ENCODE measurements around the gene CD93. TPM values are rescaled to one million over a fixed set of nuclear protein-coding genes. Genes with fewer than 3 reads are reported as not detected.

The CD93 gene
- total RNA-seq, 4 donors from 2014 or later, result 17.3 to 22.2 (median 21.1) TPM

DNA sequence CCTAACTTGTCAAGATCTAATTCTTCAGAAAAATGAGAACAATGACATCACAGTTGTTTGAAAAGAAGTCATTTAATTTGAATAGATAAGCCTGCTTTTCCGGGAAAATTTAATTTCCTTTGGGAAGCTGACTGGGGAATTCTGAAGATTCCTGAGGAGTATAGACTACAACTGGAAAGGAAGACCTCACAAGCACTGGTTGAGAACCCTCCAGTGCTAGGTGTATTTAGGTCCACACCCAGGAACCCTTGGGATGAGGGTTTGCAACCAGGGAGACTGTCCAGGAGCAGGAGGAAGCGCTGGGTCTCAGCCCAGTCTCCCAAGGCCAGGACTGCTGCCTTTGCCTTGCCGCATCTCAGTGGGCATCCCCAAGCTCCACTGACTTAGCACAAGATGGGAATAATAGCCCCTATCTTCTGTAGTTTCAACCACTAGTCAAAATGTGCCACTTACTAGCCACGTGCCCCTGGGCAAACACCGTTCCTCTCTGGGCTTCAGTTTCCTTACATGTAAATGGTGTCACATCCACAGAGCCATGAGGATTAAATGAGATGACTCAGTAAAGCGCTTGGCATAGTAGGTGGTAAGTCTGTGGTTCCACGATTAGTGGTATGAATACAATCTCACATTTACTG is 6.9 kb upstream of the CD93 start:
- in situ Hi-C loops (cut with MboI; ENCODE audit: low sequenced_read_pairs in 4 of 4), result no loop called here
- TF ChIP-seq, protein P1, sequence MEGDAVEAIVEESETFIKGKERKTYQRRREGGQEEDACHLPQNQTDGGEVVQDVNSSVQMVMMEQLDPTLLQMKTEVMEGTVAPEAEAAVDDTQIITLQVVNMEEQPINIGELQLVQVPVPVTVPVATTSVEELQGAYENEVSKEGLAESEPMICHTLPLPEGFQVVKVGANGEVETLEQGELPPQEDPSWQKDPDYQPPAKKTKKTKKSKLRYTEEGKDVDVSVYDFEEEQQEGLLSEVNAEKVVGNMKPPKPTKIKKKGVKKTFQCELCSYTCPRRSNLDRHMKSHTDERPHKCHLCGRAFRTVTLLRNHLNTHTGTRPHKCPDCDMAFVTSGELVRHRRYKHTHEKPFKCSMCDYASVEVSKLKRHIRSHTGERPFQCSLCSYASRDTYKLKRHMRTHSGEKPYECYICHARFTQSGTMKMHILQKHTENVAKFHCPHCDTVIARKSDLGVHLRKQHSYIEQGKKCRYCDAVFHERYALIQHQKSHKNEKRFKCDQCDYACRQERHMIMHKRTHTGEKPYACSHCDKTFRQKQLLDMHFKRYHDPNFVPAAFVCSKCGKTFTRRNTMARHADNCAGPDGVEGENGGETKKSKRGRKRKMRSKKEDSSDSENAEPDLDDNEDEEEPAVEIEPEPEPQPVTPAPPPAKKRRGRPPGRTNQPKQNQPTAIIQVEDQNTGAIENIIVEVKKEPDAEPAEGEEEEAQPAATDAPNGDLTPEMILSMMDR (IDR thresholded peaks at IDR 0.05 in 4 of 5, conservative IDR thresholded peaks at IDR 0.05 in 1 of 5), result no peak
- TF ChIP-seq POLR2A (IDR thresholded peaks at IDR 0.05), result no peak
- Histone ChIP-seq H3K4me1 (peaks cover 20 to 23% of the 10 kb centered on the region in 2 donors), H3K27ac (peak overlapping the region; percentile 57 to 88 (median 68)), H3K4me3 (no peak overlapping the region), H3K27me3 (no peaks in the 10 kb centered on the region), H3K36me3 (no peaks in the 10 kb centered on the region), H3K9me3 (no peaks in the 10 kb centered on the region)
- peak in 1 of 2 donors; percentile 36 for ATAC-seq
- intact Hi-C loops (cut with DNase I; ENCODE audit: low total_unique reads), result loop anchor here (5.0 kb wide), 1 partner anchor 41 kb away; no protein-coding TSS in a partner anchor
- no peak for DNase-seq

GRCh38 chr20:23092384-23092756 is 6.2 kb upstream of the CD93 start:
- DNase-seq (no peak), ATAC-seq (peak in 1 of 2 donors; percentile 76)
- H3K4me1 ChIP-seq, result peaks cover 23 to 26% of the 10 kb centered on the region in 2 donors
- no peak overlapping the region for H3K4me3 ChIP-seq
- in situ Hi-C loops (cut with MboI; ENCODE audit: low sequenced_read_pairs in 4 of 4) (no loop called here), intact Hi-C loops (cut with DNase I; ENCODE audit: low total_unique reads) (loop anchor here (5.0 kb wide), 1 partner anchor 40 kb away; no protein-coding TSS in a partner anchor)
- no peaks in the 10 kb centered on the region for H3K36me3 ChIP-seq
- H3K27me3 ChIP-seq, result no peaks in the 10 kb centered on the region
- TF ChIP-seq POLR2A (IDR thresholded peaks at IDR 0.05), result no peak
- TF ChIP-seq, protein P1 (IDR thresholded peaks at IDR 0.05 in 4 of 5, conservative IDR thresholded peaks at IDR 0.05 in 1 of 5), result no peak
- no peaks in the 10 kb centered on the region for H3K9me3 ChIP-seq
- peak overlapping the region; percentile 57 to 88 (median 68) for H3K27ac ChIP-seq

- TF ChIP-seq, protein P1 (IDR thresholded peaks at IDR 0.05 in 4 of 5, conservative IDR thresholded peaks at IDR 0.05 in 1 of 5), result no peak
- TF ChIP-seq POLR2A (IDR thresholded peaks at IDR 0.05), result no peak
- intact Hi-C loops (cut with DNase I; ENCODE audit: low total_unique reads) (loop anchor here (5.0 kb wide), 1 partner anchor 40 kb away; no protein-coding TSS in a partner anchor), in situ Hi-C loops (cut with MboI; ENCODE audit: low sequenced_read_pairs in 4 of 4) (no loop called here)
- H3K9me3 ChIP-seq, result no peaks in the 10 kb centered on the region
- peak; percentile 53 to 68 for ATAC-seq
- H3K36me3 ChIP-seq, result no peaks in the 10 kb centered on the region
- no peak overlapping the region for H3K4me3 ChIP-seq
- H3K27me3 ChIP-seq, result no peaks in the 10 kb centered on the region
- DNase-seq, result no peak
- peak overlapping the region; percentile 57 to 88 (median 68) for H3K27ac ChIP-seq
- H3K4me1 ChIP-seq, result peaks cover 23 to 31% of the 10 kb centered on the region in 2 donors
Measured at GRCh38 chr20:23091721-23092383, 5.7 kb upstream of the CD93 start.

DNA sequence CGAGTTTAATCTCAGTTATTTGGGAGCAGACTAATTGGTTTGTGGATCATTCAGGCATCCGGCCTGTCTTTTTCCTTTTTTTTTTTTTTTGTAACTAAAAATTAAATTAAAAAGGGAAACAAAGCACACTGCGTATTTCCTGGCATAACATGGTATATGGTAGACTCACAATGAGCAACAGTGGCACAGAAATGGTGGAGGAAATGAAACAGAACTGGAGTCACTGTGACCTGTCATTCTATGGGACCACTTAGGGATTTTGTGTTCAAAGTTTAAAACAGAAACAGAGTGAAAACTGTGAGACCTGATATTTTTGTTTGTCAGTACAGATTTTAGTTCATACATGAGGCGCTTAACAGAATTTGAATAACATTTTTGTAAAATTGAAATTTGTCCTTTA is 4.8 kb upstream of the CD93 start:
- ATAC-seq, result no peak
- no peaks in the 10 kb centered on the region for H3K36me3 ChIP-seq
- DNase-seq, result no peak
- H3K4me1 ChIP-seq, result peaks cover 23 to 35% of the 10 kb centered on the region in 2 donors
- H3K9me3 ChIP-seq, result no peaks in the 10 kb centered on the region
- H3K4me3 ChIP-seq, result no peak overlapping the region
- TF ChIP-seq, protein P1 (IDR thresholded peaks at IDR 0.05 in 4 of 5, conservative IDR thresholded peaks at IDR 0.05 in 1 of 5), result no peak
- no peak for TF ChIP-seq POLR2A (IDR thresholded peaks at IDR 0.05)
- in situ Hi-C loops (cut with MboI; ENCODE audit: low sequenced_read_pairs in 4 of 4) (no loop called here), intact Hi-C loops (cut with DNase I; ENCODE audit: low total_unique reads) (loop anchor here (5.0 kb wide), 1 partner anchor 39 kb away; no protein-coding TSS in a partner anchor)
- no peak overlapping the region for H3K27ac ChIP-seq
- H3K27me3 ChIP-seq, result no peaks in the 10 kb centered on the region
